Endometrium (tissue), 2 donors: Measurements from ENCODE around the gene UCN.
"Not testable (repeated sequence)": the region's sequence is repeated elsewhere in the genome, so short reads cannot be mapped to it uniquely, and the experiment has no call there.

Experiments
- FAIRE-seq: peaks from 2 replicates; lab custom pipeline; 2012; peaks lifted over from hg19 to GRCh38; lab: Jason Lieb, UNC
- donor health status: control.
- donor health status: control.

UCN gene

GRCh38 chr2:27282892-27283291, 25.4 kb downstream of the UCN start:
- FAIRE-seq = no peak

GRCh38 chr2:27281855-27282559, 26.2 kb downstream of the UCN start, which contains the start of gene TRIM54:
TRIM54 (plus strand) TSS chr2:27282429; CDS start chr2:27282732, 303 bp downstream.
- FAIRE-seq = no peak

GRCh38 chr2:27281442-27281841, 26.8 kb downstream of the UCN start:
- FAIRE-seq = no peak

- FAIRE-seq = no peak
Measured at GRCh38 chr2:27280826-27281225, 27.4 kb downstream of the UCN start.

- no peak for FAIRE-seq
Measured at GRCh38 chr2:27278010-27278409, 30.2 kb downstream of the UCN start.

GRCh38 chr2:27275211-27276150, 32.8 kb downstream of the UCN start, which contains the start of gene DNAJC5G:
DNAJC5G (plus strand) TSS chr2:27275433; CDS start chr2:27276729, 1,296 bp downstream.
- no peak for FAIRE-seq

GRCh38 chr2:27272537-27273522, 35.4 kb downstream of the UCN start:
- FAIRE-seq = not testable (repeated sequence)

- no peak for FAIRE-seq
Measured at GRCh38 chr2:27271631-27272340, 36.5 kb downstream of the UCN start.

- FAIRE-seq = no peak
Measured at GRCh38 chr2:27270670-27271069, 37.6 kb downstream of the UCN start.

GRCh38 chr2:27270131-27270530, 38.1 kb downstream of the UCN start:
- no peak for FAIRE-seq

- FAIRE-seq = not testable (repeated sequence)
Measured at GRCh38 chr2:27268296-27268695, 39.9 kb downstream of the UCN start.

- FAIRE-seq = no peak
Measured at GRCh38 chr2:27265536-27265870, 42.7 kb downstream of the UCN start.

GRCh38 chr2:27264753-27265535, 43.3 kb downstream of the UCN start:
- no peak for FAIRE-seq

- FAIRE-seq = no peak
Measured at GRCh38 chr2:27264253-27264752, 43.9 kb downstream of the UCN start.

- FAIRE-seq = no peak
Measured at GRCh38 chr2:27263287-27264252, 44.7 kb downstream of the UCN start.

GRCh38 chr2:27262379-27263286, 45.6 kb downstream of the UCN start, which contains the start of gene SLC30A3:
SLC30A3 (minus strand) TSS chr2:27263047; CDS start chr2:27262906, 141 bp downstream.
- no peak for FAIRE-seq

GRCh38 chr2:27261926-27262298, 46.3 kb downstream of the UCN start:
- FAIRE-seq = no peak
